ENCODE measurements around the gene LRRC4C.

LRRC4C gene

DNA sequence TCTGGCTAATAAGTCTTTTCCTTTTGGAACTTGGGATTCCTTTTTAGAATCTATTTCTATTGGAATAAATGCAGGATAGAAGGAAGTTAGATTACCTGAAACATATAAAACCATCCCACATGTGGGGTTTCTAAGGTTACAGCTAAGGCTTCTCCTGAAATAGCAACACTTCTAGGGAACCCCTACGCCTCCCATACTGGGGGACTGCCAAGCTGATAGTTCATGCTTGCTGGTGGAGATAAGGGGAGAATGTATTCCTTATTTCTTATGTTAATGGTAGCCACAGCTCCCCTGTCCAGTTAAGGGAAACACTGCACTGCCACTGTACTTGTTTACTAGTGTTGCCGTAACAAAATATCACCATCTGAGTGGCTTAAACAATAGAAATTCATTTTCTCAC is 1189.6 kb downstream of the LRRC4C start:
- intact Hi-C loops (cut with DNase I) = no loop called here

DNA sequence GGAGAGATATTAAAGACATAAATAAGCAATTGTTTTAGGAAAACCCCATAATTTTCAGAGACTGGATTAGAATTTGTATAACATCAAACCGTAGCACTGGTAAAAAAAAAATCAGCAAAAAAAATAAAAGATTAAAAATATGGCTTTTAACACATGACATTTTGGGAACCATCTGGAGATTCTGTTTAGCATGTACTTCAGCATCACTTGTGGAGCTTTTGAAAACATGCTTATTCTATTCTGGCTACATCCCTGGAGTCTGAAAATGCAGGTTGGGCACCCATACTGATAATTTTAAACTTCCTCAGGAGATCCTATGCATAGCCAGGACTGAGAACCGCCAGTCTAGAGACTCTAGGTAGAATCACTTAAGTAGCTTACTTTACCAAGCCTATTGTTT is 1190.9 kb downstream of the LRRC4C start:
- no peak for DNase-seq
- intact Hi-C loops (cut with DNase I) = no loop called here

More for the DNA sequence above, 1189.6 kb downstream of the LRRC4C start:
- peak in 20 of 42 donors; percentile 34 to 75 (median 54) for DNase-seq

- DNase-seq = no peak
- intact Hi-C loops (cut with DNase I) = no loop called here
These were observed 1204.0 kb downstream of the LRRC4C start for GRCh38 chr11:40255457-40255856.

DNA sequence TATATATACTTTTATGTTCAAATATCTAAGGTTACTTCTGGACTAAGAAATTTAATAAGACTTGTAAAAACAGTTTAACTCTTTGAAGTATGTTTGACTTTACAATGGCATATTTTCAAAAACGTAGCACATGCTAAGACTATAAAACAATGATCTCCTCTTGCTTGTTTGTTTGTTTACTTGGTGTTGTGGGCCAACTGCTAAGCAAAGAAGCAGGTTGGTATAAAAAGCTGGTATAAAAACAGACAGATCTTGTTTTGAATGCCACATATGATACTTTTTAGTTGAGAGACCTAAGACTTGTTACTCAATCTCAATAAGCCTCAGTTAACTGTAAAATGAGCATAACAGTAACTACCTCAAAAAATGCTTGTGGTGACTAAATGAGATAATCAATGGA is 1206.3 kb downstream of the LRRC4C start:
- intact Hi-C loops (cut with DNase I) = no loop called here
- no peak for DNase-seq

DNA sequence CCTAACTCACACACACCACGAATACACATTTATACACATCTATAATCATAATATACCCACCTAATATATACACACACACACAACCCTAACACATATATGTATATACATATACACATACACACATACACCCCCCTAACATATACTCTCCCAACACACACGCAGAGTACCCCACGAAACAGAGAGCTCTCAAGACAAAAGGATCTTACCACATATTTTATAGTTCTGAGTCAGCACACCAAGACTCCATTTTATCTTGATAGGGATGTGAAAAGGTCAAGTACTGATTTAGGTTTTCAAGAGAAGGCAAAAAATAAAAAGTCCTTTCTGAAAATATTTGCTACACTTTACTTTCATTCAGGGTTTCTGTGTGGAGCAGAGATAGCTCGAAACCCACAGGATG is 1207.2 kb downstream of the LRRC4C start:
- intact Hi-C loops (cut with DNase I) = no loop called here
- no peak for DNase-seq

- DNase-seq = no peak
- intact Hi-C loops (cut with DNase I) = no loop called here
These were observed 1212.5 kb downstream of the LRRC4C start for GRCh38 chr11:40246983-40247382.

- intact Hi-C loops (cut with DNase I) = no loop called here
- no peak for DNase-seq
These were observed 1217.9 kb downstream of the LRRC4C start for GRCh38 chr11:40241524-40242051.

DNA sequence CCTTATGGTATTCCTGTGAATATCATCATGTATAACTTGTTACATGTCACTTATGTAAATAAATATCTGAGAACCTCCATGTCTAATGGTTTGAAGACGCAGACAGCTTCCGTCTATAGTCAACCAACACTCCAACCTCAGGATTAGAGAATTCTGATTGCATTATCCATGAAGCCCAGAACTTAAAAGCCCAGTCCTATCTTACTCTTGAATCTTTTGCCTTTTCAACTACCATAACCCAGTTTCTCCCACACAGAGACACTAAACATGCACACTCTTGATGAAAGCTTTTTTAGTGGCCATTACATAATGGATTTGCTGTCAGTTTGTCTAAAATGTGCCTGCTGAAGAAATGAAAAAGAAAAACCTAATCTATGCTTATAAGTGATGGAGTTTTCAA is 1219.2 kb downstream of the LRRC4C start:
- intact Hi-C loops (cut with DNase I) = no loop called here

DNA sequence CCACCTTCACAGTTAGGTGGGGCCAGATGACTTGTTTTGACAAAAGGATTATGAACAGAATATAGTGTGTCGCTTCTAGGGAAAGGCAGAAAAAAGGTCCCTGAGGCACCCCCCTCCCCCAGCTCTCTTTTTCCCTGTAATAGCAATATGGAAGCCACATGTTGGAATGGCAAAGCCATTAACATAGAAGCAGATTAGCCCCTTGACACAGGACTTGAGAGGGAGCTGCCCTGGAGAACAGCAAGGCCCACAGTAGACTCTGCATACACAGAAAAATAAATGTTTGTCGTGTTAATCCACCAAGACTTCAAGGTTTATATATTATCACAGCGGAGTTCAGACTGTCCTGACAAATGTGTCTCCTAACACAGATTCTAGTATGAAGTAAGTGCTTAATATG is 1222.9 kb downstream of the LRRC4C start:
- intact Hi-C loops (cut with DNase I) = no loop called here

More for the DNA sequence above, 1219.2 kb downstream of the LRRC4C start:
- DNase-seq = no peak

GRCh38 chr11:40235841-40236240 is 1223.6 kb downstream of the LRRC4C start:
- intact Hi-C loops (cut with DNase I) = no loop called here

More for the DNA sequence above, 1222.9 kb downstream of the LRRC4C start:
- DNase-seq = no peak

DNA sequence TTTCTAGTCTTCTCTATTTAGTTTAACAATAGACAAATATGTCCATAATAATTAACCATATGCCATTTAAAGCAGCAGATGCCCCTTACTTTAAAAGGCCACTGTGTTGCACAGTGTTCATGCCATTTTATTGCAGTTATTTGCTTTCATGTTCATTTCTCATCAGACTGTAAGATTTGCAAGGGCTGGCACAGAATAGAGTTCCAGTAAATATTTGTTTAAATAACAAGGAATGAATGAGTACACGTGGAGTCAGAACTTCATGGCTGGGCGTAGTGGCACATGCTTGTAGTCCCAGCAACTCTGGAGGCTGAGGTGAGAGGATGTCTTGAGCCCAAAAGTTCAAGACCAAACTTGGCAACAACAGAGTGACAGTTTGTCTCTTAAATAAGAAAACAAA is 1228.6 kb downstream of the LRRC4C start:
- no peak for DNase-seq
- intact Hi-C loops (cut with DNase I) = no loop called here

More at GRCh38 chr11:40235841-40236240, 1223.6 kb downstream of the LRRC4C start:
- peak in 24 of 42 donors; percentile 5 to 73 (median 32) for DNase-seq

GRCh38 chr11:40228662-40229061 is 1230.8 kb downstream of the LRRC4C start:
- intact Hi-C loops (cut with DNase I) = no loop called here
- DNase-seq = no peak

DNA sequence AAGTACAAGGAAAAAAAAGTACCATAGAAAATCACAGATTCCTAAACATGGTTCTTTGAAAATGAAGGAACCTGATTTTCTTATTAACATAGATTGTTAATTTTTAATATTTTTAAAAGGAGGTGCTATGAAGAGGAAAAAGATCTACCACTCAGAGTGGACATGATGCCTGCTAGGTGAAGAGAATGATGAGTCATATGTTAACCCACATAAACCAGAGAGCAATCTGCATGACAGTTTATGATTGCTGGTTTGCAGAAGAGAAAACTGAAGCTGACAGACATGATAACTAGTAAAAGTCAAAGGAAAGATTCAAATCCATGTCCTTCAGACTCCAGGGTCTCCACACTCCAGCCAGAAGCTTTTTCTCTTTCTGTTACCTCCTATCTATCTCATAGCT is 1231.7 kb downstream of the LRRC4C start:
- no peak for DNase-seq

GRCh38 chr11:40226654-40227053 is 1232.8 kb downstream of the LRRC4C start:
- no peak for DNase-seq
- intact Hi-C loops (cut with DNase I) = no loop called here

More for the DNA sequence above, 1231.7 kb downstream of the LRRC4C start:
- intact Hi-C loops (cut with DNase I) = no loop called here

DNA sequence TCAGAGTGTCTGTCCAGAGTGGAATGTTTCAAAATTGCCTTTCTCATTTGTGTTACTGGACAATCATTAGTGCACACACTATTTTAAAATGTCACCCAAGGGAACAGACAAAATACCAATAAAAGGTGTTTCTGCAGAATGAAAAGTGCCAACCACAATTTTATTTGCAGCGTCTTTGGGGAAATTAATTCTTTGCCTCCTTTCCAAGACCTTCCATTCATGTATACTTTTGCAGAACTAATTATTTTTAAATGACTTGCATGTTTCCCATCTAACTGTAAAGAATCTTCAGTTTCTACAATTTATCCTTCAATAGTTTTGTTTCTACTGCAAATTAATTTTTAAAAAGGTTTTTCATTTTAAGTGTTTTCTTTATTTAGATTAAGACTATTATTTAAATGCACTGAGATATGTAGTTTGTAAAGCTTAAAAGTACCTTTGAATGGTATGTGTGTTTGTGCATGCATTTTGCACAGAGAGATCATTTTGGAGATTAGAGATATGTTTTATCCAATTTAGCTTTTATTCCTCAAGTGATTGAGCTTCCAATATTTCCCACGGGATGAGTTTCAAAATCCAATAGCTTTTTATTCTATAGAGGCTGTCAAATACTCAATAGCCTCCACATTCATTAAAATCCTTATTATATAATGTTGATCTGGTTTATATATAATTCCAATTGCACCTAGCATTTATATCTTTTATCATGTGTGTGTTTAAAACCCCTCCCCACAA is 1235.7 kb downstream of the LRRC4C start:
- no peak for DNase-seq
- intact Hi-C loops (cut with DNase I) = no loop called here

DNA sequence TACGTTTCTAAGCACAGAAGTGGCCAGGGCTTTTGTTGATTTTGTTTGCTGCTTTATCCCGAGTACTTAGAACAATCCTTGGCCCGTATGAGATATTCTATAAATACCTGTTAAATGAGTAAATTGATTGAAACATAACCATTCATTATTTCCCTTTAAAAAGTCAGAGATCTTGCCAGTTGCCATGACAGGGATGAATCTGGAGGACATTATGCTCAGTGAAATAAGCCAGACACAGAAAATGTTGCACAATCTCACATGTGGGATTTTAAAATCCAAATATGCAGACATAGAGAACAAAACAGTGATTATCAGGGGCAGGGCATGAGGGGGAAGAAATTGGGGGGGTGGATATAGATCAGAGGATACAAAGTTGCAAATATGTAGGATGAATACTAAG is 1240.1 kb downstream of the LRRC4C start:
- intact Hi-C loops (cut with DNase I) = no loop called here
- no peak for DNase-seq

- DNase-seq = peak in 1 of 42 donors; percentile 43
- intact Hi-C loops (cut with DNase I) = no loop called here
These were observed 1243.9 kb downstream of the LRRC4C start for GRCh38 chr11:40215556-40215955.

GRCh38 chr11:40207416-40207815 is 1252.0 kb downstream of the LRRC4C start:
- intact Hi-C loops (cut with DNase I) = no loop called here
- no peak for DNase-seq

DNA sequence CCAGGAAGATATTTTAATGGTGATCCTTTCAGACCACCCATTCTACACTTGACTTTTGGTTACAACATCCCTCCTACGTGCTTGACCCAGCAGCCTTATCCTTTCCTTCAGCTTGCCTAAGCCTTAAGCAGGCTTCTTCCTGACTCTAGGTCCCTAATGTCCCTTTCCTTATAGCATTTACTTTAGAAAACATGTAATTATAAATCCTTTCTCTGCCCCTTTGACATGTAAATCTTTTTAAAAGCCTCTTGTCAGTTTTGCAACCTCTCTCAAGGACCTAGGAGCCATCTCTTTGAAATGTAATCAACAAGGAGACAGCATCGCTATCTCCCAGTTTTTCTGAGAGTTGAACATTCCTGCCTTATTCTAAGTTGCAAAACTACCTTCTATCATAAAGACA is 1255.2 kb downstream of the LRRC4C start:
- intact Hi-C loops (cut with DNase I) = no loop called here
- DNase-seq = no peak

GRCh38 chr11:40203606-40204005 is 1255.8 kb downstream of the LRRC4C start:
- DNase-seq = no peak
- intact Hi-C loops (cut with DNase I) = no loop called here

Data from head of caudate nucleus (tissue), 42 donors.